Breast epithelium (tissue), 3 donors: ENCODE measurements around the gene APOM.

ENCODE experiments used
- CTCF ChIP-seq, 3 donors: fragments of 450-650 bp; IDR thresholded peaks; one replicate each; pipeline ENCODE4 v1.5.1; 2016 to 2017; ENCODE audit warnings: antibody characterized with exemption in 3 of 3, mild to moderate bottlenecking in 3 of 3, moderate library complexity in 3 of 3
- POLR2A ChIP-seq: fragments of 450-650 bp; IDR thresholded peaks from one replicate; pipeline ENCODE4 v1.6.1; 2016; ENCODE audit warnings: antibody characterized with exemption, mild to moderate bottlenecking, moderate library complexity
- POLR2AphosphoS5 ChIP-seq, 3 donors: sonication (generic); formaldehyde crosslinking; IDR thresholded peaks; one replicate each; pipeline ENCODE4 v1.6.1; 2017; ENCODE audit warnings: antibody characterized with exemption in 3 of 3

GRCh38 chr6:31641370-31641769 lies 14.3 kb upstream of the APOM start:
- TF ChIP-seq CTCF (IDR thresholded peaks at IDR 0.05) = no peak
- no peak for TF ChIP-seq POLR2A
- no peak for TF ChIP-seq POLR2AphosphoS5 (IDR thresholded peaks at IDR 0.05)
